Suppressor macrophage treated with lipopolysaccharide for 1 hour (primary cell): Measurements from ENCODE around the gene ZNF274.
"Not testable (repeated sequence)": the region's sequence is repeated elsewhere in the genome, so short reads cannot be mapped to it uniquely, and the experiment has no call there.

ENCODE experiments used
- DNase-seq, 3 donors: peaks; one replicate each; pipeline ENCODE4 v3.0.0-alpha.2; 2020 to 2022

Gene ZNF274

DNA sequence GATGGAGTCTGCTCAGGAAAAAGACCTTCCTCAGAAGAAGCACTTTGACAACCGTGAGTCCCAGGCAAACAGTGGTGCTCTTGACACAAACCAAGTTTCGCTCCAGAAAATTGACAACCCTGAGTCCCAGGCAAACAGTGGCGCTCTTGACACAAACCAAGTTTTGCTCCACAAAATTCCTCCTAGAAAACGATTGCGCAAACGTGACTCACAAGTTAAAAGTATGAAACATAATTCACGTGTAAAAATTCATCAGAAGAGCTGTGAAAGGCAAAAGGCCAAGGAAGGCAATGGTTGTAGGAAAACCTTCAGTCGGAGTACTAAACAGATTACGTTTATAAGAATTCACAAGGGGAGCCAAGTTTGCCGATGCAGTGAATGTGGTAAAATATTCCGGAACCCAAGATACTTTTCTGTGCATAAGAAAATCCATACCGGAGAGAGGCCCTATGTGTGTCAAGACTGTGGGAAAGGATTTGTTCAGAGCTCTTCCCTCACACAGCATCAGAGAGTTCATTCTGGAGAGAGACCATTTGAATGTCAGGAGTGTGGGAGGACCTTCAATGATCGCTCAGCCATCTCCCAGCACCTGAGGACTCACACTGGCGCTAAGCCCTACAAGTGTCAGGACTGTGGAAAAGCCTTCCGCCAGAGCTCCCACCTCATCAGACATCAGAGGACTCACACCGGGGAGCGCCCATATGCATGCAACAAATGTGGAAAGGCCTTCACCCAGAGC is 29.6 kb downstream of the ZNF274 start:
- DNase-seq, result peak in 1 of 3 donors; percentile 28

- DNase-seq, result no peak
Measured at GRCh38 chr19:58213075-58213369, 30.2 kb downstream of the ZNF274 start.

DNA sequence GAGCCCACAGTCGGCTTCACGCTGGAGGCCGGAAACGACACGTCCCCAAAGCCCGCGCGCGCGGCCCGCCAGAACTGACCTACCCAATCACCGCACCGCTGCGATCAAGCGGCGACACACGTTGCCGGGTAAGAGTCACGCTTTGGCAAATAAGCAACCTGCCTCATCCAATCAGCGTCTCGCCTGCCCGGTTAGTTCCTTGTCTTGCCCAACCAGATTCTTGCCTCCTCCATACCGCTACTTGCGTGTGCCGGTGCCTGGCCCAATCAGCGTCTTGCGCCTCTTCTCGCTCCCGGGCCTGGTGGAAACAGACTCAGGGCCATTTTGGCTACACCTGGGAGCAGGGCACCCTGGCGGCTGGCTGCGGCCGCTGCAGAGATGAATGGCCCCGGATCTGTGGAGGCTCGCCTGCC is 34.2 kb downstream of the ZNF274 start:
- DNase-seq, result no peak

- no peak for DNase-seq
Measured at GRCh38 chr19:58217607-58218391, 34.9 kb downstream of the ZNF274 start.

DNA sequence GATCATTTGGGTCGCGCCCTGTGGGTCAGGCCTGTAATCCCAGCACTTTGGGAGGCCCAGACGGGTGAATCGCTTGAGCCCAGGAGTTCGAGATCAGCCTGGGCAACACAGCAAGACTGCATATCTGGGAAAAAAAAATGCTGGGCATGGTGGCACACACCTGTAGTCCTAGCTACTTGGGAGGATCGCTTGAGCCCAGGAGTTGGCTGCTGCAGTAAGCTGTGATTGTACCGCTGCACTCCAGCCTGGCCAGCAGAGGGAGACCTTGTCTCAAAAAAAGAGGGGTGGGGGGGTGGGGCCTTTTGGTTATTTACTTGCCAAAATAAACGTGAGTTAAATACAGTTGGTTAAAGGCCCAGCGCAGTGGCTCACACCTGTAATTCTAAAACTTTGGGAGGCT is 36.0 kb downstream of the ZNF274 start:
- DNase-seq, result peak; percentile 33 to 35 (median 33)

GRCh38 chr19:58227964-58228584 is 45.2 kb downstream of the ZNF274 start:
- DNase-seq, result no peak

- DNase-seq, result peak; percentile 41 to 78 (median 61)
Measured at GRCh38 chr19:58228585-58229254, 45.9 kb downstream of the ZNF274 start, which contains the start of gene ZNF544. Gene ZNF544 (plus strand): TSS chr19:58228914. CDS start chr19:58244024, 15,110 bp downstream.

- no peak for DNase-seq
Measured at GRCh38 chr19:58229255-58229639, 46.4 kb downstream of the ZNF274 start.

GRCh38 chr19:58237324-58237723 is 54.5 kb downstream of the ZNF274 start:
- no peak for DNase-seq

DNA sequence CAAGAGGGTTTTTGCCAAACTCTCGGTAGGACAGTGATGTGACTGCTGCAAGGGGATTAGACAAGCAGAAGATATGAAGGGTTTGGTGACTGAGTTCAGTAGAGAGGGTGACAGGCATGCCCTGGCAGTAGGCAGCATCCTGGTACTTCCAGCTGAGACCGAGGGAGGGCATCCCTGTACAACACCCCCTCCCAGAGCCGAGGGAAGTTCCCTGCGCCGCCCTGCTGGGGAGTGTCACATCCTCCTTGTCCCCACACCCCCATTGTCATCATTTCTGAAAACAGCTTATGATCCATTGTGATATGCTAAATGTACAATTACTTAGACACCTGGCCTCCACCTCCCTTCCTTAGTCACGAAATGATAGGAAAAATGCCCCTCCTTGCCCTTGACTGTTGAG is 60.5 kb downstream of the ZNF274 start:
- no peak for DNase-seq

DNA sequence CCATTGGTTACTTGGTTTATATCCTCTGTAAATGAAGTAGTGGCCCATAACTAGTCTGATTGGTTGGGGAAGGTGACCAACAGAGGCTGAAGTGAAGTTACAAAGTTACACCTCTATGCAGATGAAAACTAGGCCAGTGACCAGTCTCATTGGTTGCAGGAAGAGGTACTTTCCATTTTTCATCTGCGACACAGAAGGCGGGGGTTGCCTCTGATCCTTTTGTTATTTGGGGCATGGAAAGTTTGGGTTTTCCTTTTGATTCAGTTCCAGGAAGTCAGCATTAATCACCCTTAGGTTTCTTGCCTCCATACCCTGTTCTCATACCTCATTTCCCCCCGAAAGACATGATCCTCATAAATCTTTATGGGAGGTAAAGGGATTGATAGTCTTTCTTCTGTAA is 66.0 kb downstream of the ZNF274 start:
- DNase-seq, result no peak

DNA sequence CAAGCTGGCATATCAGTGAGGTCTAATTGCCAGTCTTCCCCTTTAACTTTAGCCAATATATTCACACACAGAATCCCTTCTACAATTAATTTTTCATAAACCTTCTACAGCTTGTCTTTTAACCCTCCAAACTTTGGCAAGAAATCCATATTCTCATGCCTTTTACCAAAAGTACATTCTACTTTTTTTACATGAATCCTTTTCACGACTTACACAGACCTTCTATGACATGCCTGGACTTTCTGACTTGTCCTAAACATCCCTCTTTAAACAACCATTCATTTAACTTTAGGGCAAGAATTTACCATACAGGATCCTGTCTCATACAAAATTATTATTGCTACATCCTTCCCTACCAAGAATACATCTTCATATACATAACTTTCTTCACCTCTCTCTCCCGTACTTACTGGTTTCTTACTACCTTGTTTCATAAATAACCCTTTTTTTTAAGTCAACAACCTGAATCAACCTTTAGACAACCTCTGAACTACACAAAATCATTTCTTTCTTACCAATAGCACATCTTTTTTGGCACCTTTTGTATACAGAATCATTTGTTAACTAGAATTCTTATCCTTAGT is 69.3 kb downstream of the ZNF274 start:
- no peak for DNase-seq

DNA sequence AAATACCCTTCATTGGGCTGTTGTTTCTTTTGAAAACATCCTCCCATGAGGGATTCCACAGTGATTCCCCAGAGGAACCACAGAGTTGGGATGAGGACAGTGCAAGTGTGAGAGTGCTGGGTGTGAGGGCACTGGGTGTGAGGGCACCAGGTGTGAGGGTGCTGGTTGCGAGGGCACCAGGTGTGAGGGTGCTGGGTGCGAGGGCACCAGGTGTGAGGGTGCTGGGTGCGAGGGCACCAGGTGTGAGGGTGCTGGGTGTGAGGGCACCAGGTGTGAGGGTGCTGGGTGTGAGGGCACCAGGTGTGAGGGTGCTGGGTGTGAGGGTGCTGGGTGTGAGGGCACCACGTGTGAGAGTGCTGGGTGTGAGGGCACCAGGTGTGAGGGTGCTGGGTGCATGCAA is 75.4 kb downstream of the ZNF274 start:
- not testable (repeated sequence) for DNase-seq

- no peak for DNase-seq
Measured at GRCh38 chr19:58261600-58261967, 78.7 kb downstream of the ZNF274 start.

DNA sequence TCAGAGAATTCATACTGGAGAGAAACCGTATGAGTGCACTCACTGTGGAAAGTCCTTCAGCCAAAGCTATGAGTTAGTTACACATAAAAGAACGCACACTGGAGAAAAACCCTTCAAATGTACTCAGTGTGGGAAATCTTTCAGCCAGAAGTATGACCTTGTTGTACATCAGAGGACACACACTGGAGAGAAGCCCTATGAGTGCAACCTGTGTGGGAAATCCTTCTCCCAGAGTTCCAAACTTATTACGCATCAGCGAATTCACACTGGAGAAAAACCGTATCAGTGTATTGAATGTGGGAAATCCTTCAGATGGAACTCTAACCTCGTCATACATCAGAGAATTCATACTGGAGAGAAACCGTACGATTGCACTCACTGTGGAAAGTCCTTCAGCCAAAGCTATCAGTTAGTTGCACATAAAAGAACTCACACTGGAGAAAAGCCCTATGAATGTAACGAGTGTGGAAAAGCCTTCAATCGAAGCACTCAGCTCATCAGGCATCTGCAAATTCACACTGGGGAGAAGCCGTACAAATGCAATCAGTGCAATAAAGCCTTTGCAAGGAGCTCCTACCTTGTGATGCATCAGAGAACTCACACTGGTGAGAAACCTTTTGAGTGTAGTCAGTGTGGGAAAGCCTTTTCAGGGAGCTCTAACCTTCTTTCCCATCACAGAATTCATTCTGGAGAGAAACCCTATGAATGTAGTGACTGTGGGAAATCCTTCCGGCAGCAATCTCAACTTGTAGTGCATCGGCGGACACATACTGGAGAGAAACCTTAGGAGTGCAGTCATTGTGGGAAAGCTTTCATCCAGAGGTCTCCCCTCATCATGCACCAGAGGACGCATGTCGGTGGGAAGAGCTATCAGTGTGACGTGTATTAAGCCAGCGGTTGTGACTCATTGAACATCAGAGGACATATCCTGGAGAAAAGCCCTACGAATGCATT is 79.4 kb downstream of the ZNF274 start:
- DNase-seq, result no peak

GRCh38 chr19:58262922-58263296 is 80.0 kb downstream of the ZNF274 start:
- DNase-seq, result no peak
